HepG2 (cell line): Measurements from ENCODE around the gene SAMD10. TPM values are rescaled to one million over a fixed set of nuclear protein-coding genes. Genes with fewer than 3 reads are reported as not detected.
"Not testable (repeated sequence)": the region's sequence is repeated elsewhere in the genome, so short reads cannot be mapped to it uniquely, and the experiment has no call there.

ENCODE experiments used
- ATAC-seq: fragments of 200-7000 bp; cut with Tn5 transposase; 3 replicates; pipeline ENCODE4 v1.9.1; 2020; ENCODE audit warnings: mild to moderate bottlenecking, moderate library complexity
- BruUV-seq: library from RNA; stranded (reverse); fragments of 400-500 nt; replicated peaks from 2 replicates; lab custom pipeline; 2021; lab: Mats Ljungman, UMichigan
- CTCF ChIA-PET: fragments of 300-600 bp; formaldehyde crosslinking; extraction: SDS; loops from one replicate; lab custom pipeline; 2021; ENCODE audit warnings: low total read pairs, inconsistent platforms, low intra/inter-chr PET ratio; lab: Yijun Ruan, JAX
- POLR2A ChIA-PET: fragments of 350-600 bp; sonication (Branson Sonifier 250); formaldehyde crosslinking; loops from one replicate; lab custom pipeline; 2020; ENCODE audit warnings: antibody characterized with exemption, inconsistent platforms; lab: Yijun Ruan, JAX
- DNase-seq: peaks from one replicate; pipeline ENCODE4 v3.0.0-alpha.2; 2015; ENCODE audit warnings: low spot score
- FAIRE-seq: peaks from 3 replicates; lab custom pipeline; 2011; peaks lifted over from hg19 to GRCh38; lab: Jason Lieb, UNC
- H2AFZ ChIP-seq: one replicate; pipeline ENCODE4 v1.6.1; 2011; ENCODE audit warnings: low read length, inconsistent platforms
- H3K27ac ChIP-seq: fragments of 300-600 bp; 3 replicates; pipeline ENCODE4 v1.8.0; 2011; ENCODE audit warnings: mixed run types, mild to moderate bottlenecking, mixed read lengths, low read length, inconsistent platforms; ENCODE audit not compliant: insufficient read depth; ENCODE audit errors: extremely low read length
- H3K27me3 ChIP-seq, 2 experiments: fragments of 200-600 bp in 1 of 2; 2 replicates in 1 of 2; 3 replicates in 1 of 2; pipeline versions ENCODE4 v1.6.0 to v1.8.0; 2011; ENCODE audit warnings: low read length in 2 of 2, mild to moderate bottlenecking in 2 of 2, moderate library complexity in 2 of 2, inconsistent platforms in 1 of 2; ENCODE audit not compliant: insufficient read depth in 2 of 2, control insufficient read depth in 1 of 2
- H3K36me3 ChIP-seq, 2 experiments: fragments of 200-600 bp in 1 of 2; replicated peaks in 1 of 2; 2 replicates in 1 of 2; 3 replicates in 1 of 2; pipeline versions ENCODE4 v1.5.1 to v1.8.0; 2011; ENCODE audit warnings: low read length in 2 of 2, inconsistent platforms in 1 of 2; ENCODE audit not compliant: insufficient read depth in 2 of 2, control insufficient read depth in 1 of 2
- H3K4me1 ChIP-seq: 2 replicates; pipeline ENCODE4 v1.5.1; 2012; ENCODE audit warnings: low read length, inconsistent platforms; ENCODE audit not compliant: insufficient read depth
- H3K4me2 ChIP-seq: 2 replicates; pipeline ENCODE4 v1.6.0; 2011; ENCODE audit warnings: low read depth, low read length, inconsistent platforms
- H3K4me3 ChIP-seq, 3 experiments: fragments of 200-600 bp in 1 of 3; sonication (generic), shearing (Covaris generic) in 1 of 3; replicated peaks in 1 of 3; 2 replicates each; pipeline ENCODE4 v1.5.1; 2011 to 2016; ENCODE audit warnings: low read length in 3 of 3, inconsistent platforms in 2 of 3, low read depth in 2 of 3, mild to moderate bottlenecking in 2 of 3, control low read depth in 1 of 3, mixed read lengths in 1 of 3; ENCODE audit not compliant: insufficient read depth in 1 of 3
- H3K79me2 ChIP-seq: one replicate; pipeline ENCODE4 v1.6.1; 2011; ENCODE audit warnings: low read length, inconsistent platforms; ENCODE audit not compliant: insufficient read depth
- H3K9ac ChIP-seq: 2 replicates; pipeline ENCODE4 v1.6.0; 2011; ENCODE audit warnings: mild to moderate bottlenecking, low read depth, low read length, inconsistent platforms; ENCODE audit not compliant: insufficient read depth
- H3K9me3 ChIP-seq: 2 replicates; pipeline ENCODE4 v1.5.1; 2012; ENCODE audit warnings: mild to moderate bottlenecking, low read length
- H4K20me1 ChIP-seq: 2 replicates; pipeline ENCODE4 v1.6.0; 2011; ENCODE audit warnings: inconsistent platforms, mild to moderate bottlenecking, low read length, moderate library complexity; ENCODE audit not compliant: insufficient read depth
- AGO2 ChIP-seq: fragments of 200-400 bp; formaldehyde crosslinking; optimal IDR thresholded peaks from 2 replicates; pipeline ENCODE3; 2017; ENCODE audit warnings: mild to moderate bottlenecking, low read depth, low read length, moderate library complexity
- AKAP8 ChIP-seq: sonication (generic); formaldehyde crosslinking; IDR thresholded peaks from 2 replicates; pipeline ENCODE4 v1.5.1; 2020; ENCODE audit warnings: mild to moderate bottlenecking, missing genetic modification reagents
- MEF2D ChIP-seq: sonication (generic); formaldehyde crosslinking; IDR thresholded peaks from 2 replicates; pipeline ENCODE4 v1.5.1; 2020; ENCODE audit warnings: mild to moderate bottlenecking, missing genetic modification reagents
- NAIF1 ChIP-seq: sonication (generic); formaldehyde crosslinking; IDR thresholded peaks from 2 replicates; pipeline ENCODE4 v1.5.0; 2020; ENCODE audit warnings: mild to moderate bottlenecking, missing genetic modification reagents, borderline replicate concordance
- RBFOX2 ChIP-seq: fragments of 200-400 bp; formaldehyde crosslinking; IDR thresholded peaks from 2 replicates; pipeline ENCODE4 v1.6.1; 2017; ENCODE audit warnings: low read depth, mild to moderate bottlenecking, low read length
- SIN3B ChIP-seq: fragments of 150-350 bp; IDR thresholded peaks from 2 replicates; pipeline ENCODE4 v1.6.1; 2014; ENCODE audit warnings: low read length
- ZNF547 ChIP-seq: sonication (generic); formaldehyde crosslinking; IDR thresholded peaks from 2 replicates; pipeline ENCODE4 v1.5.1; 2020; ENCODE audit warnings: mild to moderate bottlenecking, missing genetic modification reagents
- ZNF567 ChIP-seq: sonication (generic); formaldehyde crosslinking; IDR thresholded peaks from 2 replicates; pipeline ENCODE4 v1.8.1; 2023; ENCODE audit warnings: mild to moderate bottlenecking, missing genetic modification reagents, borderline replicate concordance
- ZNF570 ChIP-seq: sonication (generic); formaldehyde crosslinking; IDR thresholded peaks from 2 replicates; pipeline ENCODE4 v1.4.0; 2020; ENCODE audit warnings: mild to moderate bottlenecking, missing genetic modification reagents, borderline replicate concordance
- ZNF777 ChIP-seq: sonication (generic); formaldehyde crosslinking; IDR thresholded peaks from 2 replicates; pipeline ENCODE4 v1.4.0; 2020; ENCODE audit warnings: missing genetic modification reagents
- ZNF83 ChIP-seq: sonication (generic); formaldehyde crosslinking; IDR thresholded peaks from 2 replicates; pipeline ENCODE4 v1.4.0; 2020; ENCODE audit warnings: missing genetic modification reagents, mild to moderate bottlenecking, borderline replicate concordance
- WGBS: methylation state at CpG from one replicate; pipeline ENCODE4 v1.1.6; 2017; ENCODE audit warnings: low lambda C conversion rate; 5-methylcytosine and 5-hydroxymethylcytosine counted together
- in situ Hi-C: cut with HindIII; loops from 2 replicates; pipeline ENCODE4 v1.10.0; 2017; ENCODE audit warnings: low pct_unique_long_range_greater_than_20kb; ENCODE audit not compliant: extremely low pct_ligation_motif_present
- intact Hi-C: fragments of 100-400 bp; cut with micrococcal nuclease; formaldehyde crosslinking; loops from one replicate; pipeline ENCODE4 v1.10.0; 2022; ENCODE audit not compliant: unreplicated experiment
- polyA plus RNA-seq, 8 experiments: library from polyadenylated mRNA; depleted of rRNA in 3 of 8; stranded (reverse) in 7 of 8; unstranded in 1 of 8; fragments of >200 nt; fragmentation: Illumina TruSeq in 4 of 8; extraction: Trizol in 4 of 8; gene quantifications; 2 replicates each; pipeline versions ENCODE4 v1.2.1 to v1.2.3, GENCODE V29; 2011 to 2016; ENCODE audit warnings: low read depth in 4 of 8, missing spikeins in 1 of 8, mixed read lengths in 1 of 8; ENCODE audit not compliant: insufficient read depth in 1 of 8
- total RNA-seq, 5 experiments: library from RNA; depleted of rRNA; stranded (reverse); fragments of >200 nt; fragmentation: Illumina TruSeq; extraction: Trizol; gene quantifications; 2 replicates each; pipeline ENCODE4 v1.2.3, GENCODE V29; 2016; ENCODE audit warnings: low read depth in 1 of 5

The SAMD10 gene
- total and polyA plus RNA-seq, 2 of the 13 experiments (the other 11 are each of a cell fraction or from before 2014, with no cell fraction given): 6.1 to 11.0 TPM

DNA sequence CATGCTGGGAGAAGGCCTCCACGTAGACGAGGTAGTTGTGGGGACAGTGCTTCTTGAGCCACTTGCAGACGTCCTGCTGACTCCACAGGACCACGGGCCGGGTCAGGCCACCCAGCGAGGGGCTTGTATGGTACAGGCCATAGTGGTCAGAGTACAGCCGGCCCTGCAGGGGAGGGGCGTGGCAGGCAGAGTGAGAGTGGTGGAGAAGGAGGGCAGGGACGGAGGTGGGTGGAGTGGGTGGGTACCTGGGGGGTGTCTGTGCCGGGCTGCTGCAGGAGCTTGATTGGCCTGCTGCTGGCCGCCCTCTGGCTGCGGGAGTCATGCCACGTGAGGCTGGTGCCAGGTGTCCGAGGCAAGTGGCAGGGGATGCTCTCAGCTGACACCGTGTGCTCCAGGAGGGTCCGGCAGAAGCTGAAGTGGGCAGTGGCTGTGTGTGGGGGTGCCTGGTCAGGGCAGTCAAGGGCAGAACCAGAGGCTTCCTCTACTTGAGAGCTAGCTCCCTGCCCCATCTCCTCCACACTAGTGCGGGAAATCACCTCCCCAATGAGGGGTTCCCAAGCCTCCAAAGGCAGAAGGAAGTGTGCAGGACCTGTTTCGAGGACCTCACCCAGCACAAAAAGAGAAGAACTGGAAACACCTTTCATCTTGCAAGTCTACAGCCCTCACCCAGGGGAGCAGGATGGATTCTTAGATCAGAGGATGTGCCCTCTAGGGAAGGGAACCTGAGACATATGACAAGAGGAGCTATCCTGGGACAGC lies 2.3 kb downstream of the SAMD10 start (continued):
- TF ChIP-seq RBFOX2 (0 out of 2 replicates have a peak, but pooled peaks have one; percentile 40), ZNF83 (peak; percentile 23; the same call in 1 of the 2 replicates), MEF2D (CRISPR knock-in tag) (no peak), SIN3B (no peak), ZNF547 (CRISPR knock-in tag) (0 out of 2 replicates have a peak, but pooled peaks have one; percentile 44), ZNF567 (CRISPR knock-in tag) (0 out of 2 replicates have a peak, but pooled peaks have one; percentile 30), ZNF570 (CRISPR knock-in tag) (0 out of 2 replicates have a peak, but pooled peaks have one; percentile 9), AGO2 (peak; percentile 90), NAIF1 (CRISPR knock-in tag) (no peak), AKAP8 (0 out of 2 replicates have a peak, but pooled peaks have one; percentile 18), ZNF777 (CRISPR knock-in tag) (0 out of 2 replicates have a peak, but pooled peaks have one; percentile 7)

DNA sequence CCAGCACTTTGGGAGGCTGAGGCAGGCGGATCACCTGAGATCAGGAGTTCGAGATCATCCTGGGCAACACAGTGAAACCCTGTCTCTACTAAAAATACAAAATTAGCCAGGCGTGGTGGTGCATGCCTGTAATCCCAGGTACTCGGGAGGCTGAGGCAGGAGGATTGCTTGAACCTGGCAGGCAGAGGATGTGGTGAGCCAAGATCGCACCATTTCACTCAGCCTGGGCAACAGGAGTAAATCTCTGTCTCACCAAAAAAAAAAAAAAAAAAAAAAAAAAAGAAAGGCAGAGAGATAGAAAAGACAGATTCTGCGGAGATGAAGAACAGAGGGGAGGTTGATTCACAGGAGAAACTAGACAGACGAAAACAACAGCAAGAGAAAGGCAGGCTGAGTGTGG lies 2.9 kb downstream of the SAMD10 start:
- H3K79me2 ChIP-seq, H3K9me3 ChIP-seq, H2AFZ ChIP-seq, H3K9ac ChIP-seq, ATAC-seq, intact Hi-C loops, DNase-seq, H3K4me3 ChIP-seq, H3K4me2 ChIP-seq, BruUV-seq, H3K27ac ChIP-seq, H3K36me3 ChIP-seq, CTCF ChIA-PET, H3K27me3 ChIP-seq, FAIRE-seq, H4K20me1 ChIP-seq, POLR2A ChIA-PET: not testable (repeated sequence)
- in situ Hi-C loops: loop anchor here (5.0 kb wide), 1 partner anchor 81 kb away; no protein-coding TSS in a partner anchor
- peaks cover 46% of the 10 kb centered on the region for H3K4me1 ChIP-seq
- WGBS: 96% methylated on average over 7 of the region's 7 CpGs
